WTC11 (cell line): ENCODE measurements around the gene SGCG. TPM values are rescaled to one million over a fixed set of nuclear protein-coding genes. Genes with fewer than 3 reads are reported as not detected.

ENCODE experiments used
- ATAC-seq: fragments of 200-7000 bp; cut with Tn5 transposase; 2 replicates; pipeline ENCODE4 v1.10.0; 2021; ENCODE audit warnings: mild to moderate bottlenecking, moderate library complexity
- CTCF ChIA-PET: fragments of 300-600 bp; sonication (Branson Sonifier 250); formaldehyde crosslinking; loops from one replicate; lab custom pipeline; 2021; ENCODE audit warnings: antibody characterized with exemption; lab: Charles Lee
- POLR2A ChIA-PET: fragments of 350-600 bp; sonication (Branson Sonifier 250); formaldehyde crosslinking; loops from one replicate; lab custom pipeline; 2021; ENCODE audit warnings: antibody characterized with exemption; lab: Charles Lee
- DNase-seq: peaks from one replicate; pipeline ENCODE4 v3.0.0; 2021; ENCODE audit warnings: low spot score
- H3K27ac Mint-ChIP-seq: 2 replicates; pipeline ENCODE4 v1.8.0; 2021; ENCODE audit warnings: mixed read lengths
- H3K27me3 Mint-ChIP-seq: 2 replicates; pipeline ENCODE4 v1.8.0; 2021; ENCODE audit warnings: low read depth, mild to moderate bottlenecking, moderate library complexity, mixed read lengths
- H3K36me3 Mint-ChIP-seq: 2 replicates; pipeline ENCODE4 v1.8.0; 2021; ENCODE audit warnings: mixed read lengths
- H3K4me1 Mint-ChIP-seq: 2 replicates; pipeline ENCODE4 v1.8.0; 2022; ENCODE audit warnings: mixed read lengths
- H3K4me3 Mint-ChIP-seq: 2 replicates; pipeline ENCODE4 v1.8.0; 2021; ENCODE audit warnings: mild to moderate bottlenecking, moderate library complexity, mixed read lengths
- H3K9me3 Mint-ChIP-seq: 2 replicates; pipeline ENCODE4 v1.8.0; 2021; ENCODE audit warnings: mixed read lengths
- ATF3 ChIP-seq: sonication (generic); formaldehyde crosslinking; conservative IDR thresholded peaks from 2 replicates; pipeline ENCODE4 v1.8.1; 2022; ENCODE audit warnings: mild to moderate bottlenecking, missing genetic modification reagents
- CREB1 ChIP-seq: sonication (generic); formaldehyde crosslinking; IDR thresholded peaks from 2 replicates; pipeline ENCODE4 v1.8.0; 2023; ENCODE audit warnings: mild to moderate bottlenecking, missing genetic modification reagents
- E2F1 ChIP-seq: sonication (generic); formaldehyde crosslinking; IDR thresholded peaks from 2 replicates; pipeline ENCODE4 v1.8.0; 2022; ENCODE audit warnings: mild to moderate bottlenecking, missing genetic modification reagents
- ETV6 ChIP-seq: sonication (generic); formaldehyde crosslinking; IDR thresholded peaks from 2 replicates; pipeline ENCODE4 v1.8.1; 2022; ENCODE audit warnings: mild to moderate bottlenecking, missing genetic modification reagents
- FOXP1 ChIP-seq: sonication (generic); formaldehyde crosslinking; IDR thresholded peaks from 2 replicates; pipeline ENCODE4 v1.8.0; 2022; ENCODE audit warnings: missing genetic modification reagents, mild to moderate bottlenecking, moderate library complexity, borderline replicate concordance
- GTF2I ChIP-seq: fragments of 250-450 bp; sonication (Bioruptor Pico); conservative IDR thresholded peaks from 2 replicates; pipeline ENCODE4 v1.4.0; 2021; ENCODE audit warnings: mild to moderate bottlenecking
- IRF1 ChIP-seq: sonication (generic); formaldehyde crosslinking; IDR thresholded peaks from 2 replicates; pipeline ENCODE4 v1.8.0; 2023; ENCODE audit warnings: missing genetic modification reagents
- IRF2 ChIP-seq: sonication (generic); formaldehyde crosslinking; IDR thresholded peaks from 2 replicates; pipeline ENCODE4 v1.8.0; 2022; ENCODE audit warnings: low read depth, missing genetic modification reagents, borderline replicate concordance
- JUN ChIP-seq: sonication (generic); formaldehyde crosslinking; IDR thresholded peaks from 2 replicates; pipeline ENCODE4 v1.8.0; 2023; ENCODE audit warnings: mild to moderate bottlenecking, missing genetic modification reagents
- PRRX2 ChIP-seq: fragments of 250-450 bp; sonication (Bioruptor Pico); IDR thresholded peaks from 2 replicates; pipeline ENCODE4 v1.8.0; 2021; ENCODE audit warnings: mild to moderate bottlenecking
- SMAD4 ChIP-seq: sonication (generic); formaldehyde crosslinking; IDR thresholded peaks from 2 replicates; pipeline ENCODE4 v1.8.0; 2022; ENCODE audit warnings: mild to moderate bottlenecking, missing genetic modification reagents
- SOX15 ChIP-seq: fragments of 250-450 bp; sonication (Bioruptor Pico); IDR thresholded peaks from 2 replicates; pipeline ENCODE4 v1.9.0; 2021; ENCODE audit warnings: mild to moderate bottlenecking
- TEAD1 ChIP-seq: sonication (generic); formaldehyde crosslinking; IDR thresholded peaks from 2 replicates; pipeline ENCODE4 v1.8.0; 2022; ENCODE audit warnings: mild to moderate bottlenecking, missing genetic modification reagents
- ZNF138 ChIP-seq: sonication (generic); formaldehyde crosslinking; conservative IDR thresholded peaks from 2 replicates; pipeline ENCODE4 v1.8.1; 2022; ENCODE audit warnings: mild to moderate bottlenecking, moderate library complexity, missing genetic modification reagents
- ZNF219 ChIP-seq: sonication (generic); formaldehyde crosslinking; IDR thresholded peaks from 2 replicates; pipeline ENCODE4 v1.8.0; 2023; ENCODE audit warnings: missing genetic modification reagents, mild to moderate bottlenecking, borderline replicate concordance
- ZNF317 ChIP-seq: sonication (generic); formaldehyde crosslinking; IDR thresholded peaks from 2 replicates; pipeline ENCODE4 v1.8.1; 2023; ENCODE audit warnings: low read depth, mild to moderate bottlenecking, moderate library complexity, missing genetic modification reagents, borderline replicate concordance
- ZNF532 ChIP-seq: fragments of 250-450 bp; sonication (Bioruptor Pico); IDR thresholded peaks from 2 replicates; pipeline ENCODE4 v1.9.0; 2021; ENCODE audit warnings: mild to moderate bottlenecking, borderline replicate concordance
- total RNA-seq: library from RNA; stranded (reverse); gene quantifications from 3 replicates; pipeline ENCODE4 v1.2.3, GENCODE V29; 2021

The SGCG gene
- total RNA-seq, 1 experiment from 2014 or later, result not detected

GRCh38 chr13:23159760-23160637 lies 20.8 kb upstream of the SGCG start:
- peak; percentile 49 for ATAC-seq

More at GRCh38 chr13:23159760-23160637, 20.8 kb upstream of the SGCG start:
- Mint-ChIP-seq H3K4me1 (peaks cover 6% of the 10 kb centered on the region), H3K27ac (no peak overlapping the region), H3K27me3 (peaks cover 40% of the 10 kb centered on the region), H3K36me3 (no peaks in the 10 kb centered on the region; the same call in 1 of the 2 replicates), H3K9me3 (peaks cover 15% of the 10 kb centered on the region), H3K4me3 (peak overlapping the region; percentile 92)
- POLR2A ChIA-PET, result no interaction called here
- CTCF ChIA-PET, result interaction anchor here (1.0 kb wide), 6 partner anchors 13 to 359 kb away, joined by 3 to 8 read pairs (median 4); no protein-coding TSS in a partner anchor
- TF ChIP-seq JUN (CRISPR knock-in tag), result no peak
- TF ChIP-seq IRF2, result no peak
- TF ChIP-seq GTF2I (CRISPR knock-in tag), result no peak
- no peak for TF ChIP-seq CREB1 (CRISPR knock-in tag)
- no peak for TF ChIP-seq ZNF219 (CRISPR knock-in tag)
- TF ChIP-seq ETV6, result no peak
- no peak for TF ChIP-seq SOX15 (CRISPR knock-in tag)
- no peak for TF ChIP-seq IRF1 (CRISPR knock-in tag)
- TF ChIP-seq SMAD4 (CRISPR knock-in tag), result no peak
- TF ChIP-seq PRRX2 (CRISPR knock-in tag), result no peak
- no peak for TF ChIP-seq E2F1 (CRISPR knock-in tag)
- no peak for TF ChIP-seq ZNF317 (CRISPR knock-in tag)
- TF ChIP-seq ZNF138 (CRISPR knock-in tag), result no peak
- no peak for TF ChIP-seq ZNF532 (CRISPR knock-in tag)
- no peak for TF ChIP-seq ATF3 (CRISPR knock-in tag)
- TF ChIP-seq TEAD1 (CRISPR knock-in tag), result no peak
- TF ChIP-seq FOXP1 (CRISPR knock-in tag), result no peak
- DNase-seq, result peak; percentile 40
